GM12878 (cell line): ENCODE measurements around the gene CAPN8. TPM values are rescaled to one million over a fixed set of nuclear protein-coding genes. Genes with fewer than 3 reads are reported as not detected.

ENCODE experiments used
- ATAC-seq: fragments of 200-7000 bp; cut with Tn5 transposase; 3 replicates; pipeline ENCODE4 v1.9.1; 2020; ENCODE audit warnings: mild to moderate bottlenecking, moderate library complexity
- BruUV-seq: library from RNA; stranded (reverse); fragments of 400-500 nt; replicated peaks from 2 replicates; lab custom pipeline; 2021; lab: Mats Ljungman, UMichigan
- CTCF ChIA-PET: fragments of 300-600 bp; sonication (Branson Sonifier 250); formaldehyde crosslinking; extraction: SDS; loops from one replicate; lab custom pipeline; 2021; ENCODE audit warnings: inconsistent platforms; lab: Yijun Ruan, JAX
- POLR2A ChIA-PET: fragments of 350-600 bp; formaldehyde crosslinking; extraction: SDS; loops from one replicate; lab custom pipeline; 2021; ENCODE audit warnings: inconsistent platforms; lab: Charles Lee
- RAD21 ChIA-PET: fragments of 300-600 bp; sonication (Branson Sonifier 250); formaldehyde crosslinking; loops from one replicate; lab custom pipeline; 2023; ENCODE audit warnings: antibody characterized with exemption; ENCODE audit not compliant: unreplicated experiment; lab: Charles Lee
- SMC1A ChIA-PET: fragments of 300-600 bp; sonication (Branson Sonifier 250); formaldehyde crosslinking; loops from one replicate; lab custom pipeline; 2023; ENCODE audit not compliant: unreplicated experiment, uncharacterized antibody; lab: Charles Lee
- DNase-seq: peaks from one replicate; pipeline ENCODE4 v3.0.0-alpha.2; 2011; ENCODE audit warnings: low read depth, low spot score
- FAIRE-seq: peaks from 3 replicates; lab custom pipeline; 2011; peaks lifted over from hg19 to GRCh38; lab: Jason Lieb, UNC
- H2AFZ ChIP-seq: 2 replicates; pipeline ENCODE4 v1.6.0; 2011; ENCODE audit warnings: low read depth, low read length, control low read depth; ENCODE audit not compliant: control insufficient read depth
- H3K27ac ChIP-seq: 2 replicates; pipeline ENCODE4 v1.5.1; 2011; ENCODE audit warnings: control low read depth; ENCODE audit not compliant: control insufficient read depth, insufficient read depth
- H3K27me3 ChIP-seq, 2 experiments: replicated peaks in 1 of 2; 2 replicates each; pipeline versions ENCODE4 v1.6.0 to v1.6.1; 2011; ENCODE audit warnings: low read length in 1 of 2; ENCODE audit not compliant: control insufficient read depth in 2 of 2, insufficient read depth in 2 of 2
- H3K36me3 ChIP-seq, 2 experiments: 2 replicates each; pipeline ENCODE4 v1.5.1; 2011; ENCODE audit warnings: low read length in 1 of 2; ENCODE audit not compliant: control insufficient read depth in 2 of 2, insufficient read depth in 2 of 2
- H3K4me1 ChIP-seq: 2 replicates; pipeline ENCODE4 v1.6.1; 2011; ENCODE audit warnings: mild to moderate bottlenecking, low read length, moderate library complexity, mixed read lengths; ENCODE audit not compliant: control insufficient read depth, insufficient read depth
- H3K4me2 ChIP-seq: 2 replicates; pipeline ENCODE4 v1.6.0; 2011; ENCODE audit warnings: control low read depth; ENCODE audit not compliant: control insufficient read depth, insufficient read depth
- H3K4me3 ChIP-seq: fragments of 200-600 bp; sonication (generic); 2 replicates; pipeline ENCODE4 v1.5.1; 2016
- H3K79me2 ChIP-seq: 2 replicates; pipeline ENCODE4 v1.6.0; 2011; ENCODE audit warnings: low read length; ENCODE audit not compliant: control insufficient read depth, insufficient read depth
- H3K9ac ChIP-seq: 2 replicates; pipeline ENCODE4 v1.8.0; 2011; ENCODE audit warnings: low read length, control low read depth, mixed read lengths; ENCODE audit not compliant: control insufficient read depth, insufficient read depth
- H3K9me3 ChIP-seq: replicated peaks from 3 replicates; pipeline ENCODE4 v1.5.1; 2011; ENCODE audit warnings: mild to moderate bottlenecking, low read length; ENCODE audit not compliant: control insufficient read depth, insufficient read depth
- H4K20me1 ChIP-seq: 2 replicates; pipeline ENCODE4 v1.6.0; 2011; ENCODE audit not compliant: control insufficient read depth, insufficient read depth
- RCOR1 ChIP-seq: conservative IDR thresholded peaks from 2 replicates; pipeline ENCODE4 v1.6.1; 2012; ENCODE audit warnings: low read depth, low read length, improper control_type of control experiment
- ZNF274 ChIP-seq: IDR thresholded peaks from one replicate; pipeline ENCODE4 v1.8.0; 2011; ENCODE audit not compliant: insufficient read length, insufficient read depth
- WGBS: methylation state at CpG from one replicate; pipeline ENCODE4 v1.1.6; 2016; ENCODE audit warnings: low lambda C conversion rate; ENCODE audit not compliant: insufficient replicate concordance, insufficient coverage; ENCODE audit errors: missing lambda C conversion rate; 5-methylcytosine and 5-hydroxymethylcytosine counted together
- in situ Hi-C: fragments of 300-500 bp; cut with MboI; formaldehyde crosslinking; loops from 9 replicates; pipeline ENCODE4 v1.14.3; 2018; ENCODE audit warnings: mixed read lengths
- intact Hi-C: fragments of 100-400 bp; cut with micrococcal nuclease; formaldehyde crosslinking; loops from one replicate; pipeline ENCODE4 v1.14.2; 2022; ENCODE audit not compliant: unreplicated experiment
- polyA plus RNA-seq, 11 experiments: library from polyadenylated mRNA; depleted of rRNA in 4 of 11; unstranded in 6 of 11; stranded (reverse) in 5 of 11; fragments of >200 nt; fragmentation: Nextera tagmentation in 4 of 11; fragmentation: Illumina TruSeq in 1 of 11; extraction: Ambion mirVana in 4 of 11; extraction: Trizol in 1 of 11; gene quantifications; 1 replicate in 1 of 11; 2 replicates in 10 of 11; pipeline versions ENCODE4 v1.2.1 to v1.2.3, GENCODE V29; 2011 to 2016; ENCODE audit warnings: inconsistent platforms in 2 of 11, missing spikeins in 2 of 11, low read depth in 1 of 11
- total RNA-seq, 4 experiments: library from RNA; depleted of rRNA in 3 of 4; stranded (reverse); fragments of >200 nt in 3 of 4; fragmentation: Illumina TruSeq in 1 of 4; extraction: Trizol in 1 of 4; gene quantifications; 2 replicates each; pipeline versions ENCODE4 v1.2.1 to v1.2.3, GENCODE V29; 2013 to 2021
- TF ChIP-seq, protein P1 (sequence below), 3 experiments: IDR thresholded peaks in 2 of 3; conservative IDR thresholded peaks in 1 of 3; 2 replicates each; pipeline ENCODE4 v1.5.1; 2011; ENCODE audit warnings: low read depth in 3 of 3, low read length in 3 of 3, mild to moderate bottlenecking in 3 of 3, control low read depth in 2 of 3, moderate library complexity in 2 of 3, inconsistent platforms in 1 of 3, mixed read lengths in 1 of 3; ENCODE audit not compliant: control insufficient read depth in 2 of 3, insufficient read depth in 1 of 3; ENCODE audit errors: extremely low read depth in 1 of 3

CAPN8 gene
- total and polyA plus RNA-seq, 10 of the 15 experiments (the other 5 are each of a cell fraction or from before 2014, with no cell fraction given): 6.4 to 30.7 (median 12.3) TPM

DNA sequence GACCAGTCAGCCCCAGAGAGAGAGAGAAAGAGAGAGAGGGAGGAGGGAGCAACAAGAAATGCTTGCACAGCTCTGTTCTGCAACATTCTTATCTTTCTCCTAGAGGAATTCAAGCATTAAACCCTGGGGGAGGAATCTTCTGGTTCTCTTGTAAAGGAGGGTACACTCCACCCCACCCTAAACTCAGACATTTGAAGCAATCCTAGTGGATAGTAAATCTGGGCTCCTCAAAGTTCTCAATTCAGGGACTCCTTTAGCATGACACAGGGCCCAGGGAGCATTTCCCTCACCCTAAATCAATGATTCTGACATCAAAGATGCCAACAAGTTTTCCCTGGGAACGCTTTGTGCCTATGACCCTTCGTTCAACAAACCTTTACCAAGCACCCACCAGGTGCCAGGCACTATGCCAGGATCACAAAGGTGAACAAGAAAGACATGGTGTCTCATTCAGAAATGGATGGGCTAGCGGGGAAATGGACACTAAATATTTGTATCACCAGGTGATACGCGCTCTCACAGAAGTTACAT, 35.0 kb upstream of the CAPN8 start (continued):
- TF ChIP-seq, protein P1, sequence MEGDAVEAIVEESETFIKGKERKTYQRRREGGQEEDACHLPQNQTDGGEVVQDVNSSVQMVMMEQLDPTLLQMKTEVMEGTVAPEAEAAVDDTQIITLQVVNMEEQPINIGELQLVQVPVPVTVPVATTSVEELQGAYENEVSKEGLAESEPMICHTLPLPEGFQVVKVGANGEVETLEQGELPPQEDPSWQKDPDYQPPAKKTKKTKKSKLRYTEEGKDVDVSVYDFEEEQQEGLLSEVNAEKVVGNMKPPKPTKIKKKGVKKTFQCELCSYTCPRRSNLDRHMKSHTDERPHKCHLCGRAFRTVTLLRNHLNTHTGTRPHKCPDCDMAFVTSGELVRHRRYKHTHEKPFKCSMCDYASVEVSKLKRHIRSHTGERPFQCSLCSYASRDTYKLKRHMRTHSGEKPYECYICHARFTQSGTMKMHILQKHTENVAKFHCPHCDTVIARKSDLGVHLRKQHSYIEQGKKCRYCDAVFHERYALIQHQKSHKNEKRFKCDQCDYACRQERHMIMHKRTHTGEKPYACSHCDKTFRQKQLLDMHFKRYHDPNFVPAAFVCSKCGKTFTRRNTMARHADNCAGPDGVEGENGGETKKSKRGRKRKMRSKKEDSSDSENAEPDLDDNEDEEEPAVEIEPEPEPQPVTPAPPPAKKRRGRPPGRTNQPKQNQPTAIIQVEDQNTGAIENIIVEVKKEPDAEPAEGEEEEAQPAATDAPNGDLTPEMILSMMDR (IDR thresholded peaks at IDR 0.05 in 2 of 3, conservative IDR thresholded peaks at IDR 0.05 in 1 of 3; ENCODE audit: control insufficient read depth in 2 of 3, extremely low read depth in 1 of 3, insufficient read depth in 1 of 3, low read depth in 3 of 3, low read length in 3 of 3): no peak

DNA sequence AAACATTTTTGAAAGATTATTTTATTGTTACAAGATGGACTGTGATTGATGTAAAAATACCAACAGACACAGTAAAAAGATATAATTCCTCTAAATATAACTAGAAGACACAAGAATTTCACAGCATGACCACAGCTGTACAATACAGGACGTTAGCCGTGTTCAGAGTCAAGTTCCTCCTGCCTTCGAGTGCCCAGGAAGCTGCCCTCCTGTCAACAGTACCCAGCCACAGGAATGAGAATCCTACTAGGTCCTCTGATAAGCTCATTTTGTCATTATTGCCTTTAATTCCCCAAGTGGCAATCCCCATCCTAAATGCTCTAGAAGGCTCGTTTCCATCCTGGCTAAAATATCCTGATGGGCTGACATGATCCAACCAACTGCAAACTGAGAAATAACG, 30.4 kb upstream of the CAPN8 start:
- WGBS: 46% methylated on average over 5 of the region's 5 CpGs
- in situ Hi-C loops (loop anchor here (5.0 to 10.0 kb wide), 2 partner anchors 56 to 639 kb away; partner anchors contain the start of gene NVL), intact Hi-C loops (loop anchor here (5.0 to 10.0 kb wide), 2 partner anchors 309 to 636 kb away; partner anchors contain the start of gene NVL)
- no peak overlapping the region for H3K27ac ChIP-seq
- H3K36me3 ChIP-seq: no peaks in the 10 kb centered on the region
- RAD21 ChIA-PET: interaction anchor here (0.9 to 2.8 kb wide), 8 partner anchors 53 to 761 kb away, joined by 3 to 17 read pairs (median 4); no protein-coding TSS in a partner anchor
- TF ChIP-seq ZNF274: no peak
- no peak for TF ChIP-seq RCOR1
- POLR2A ChIA-PET: interaction anchor here (0.6 kb wide), 1 partner anchor 739 kb away, joined by 3 read pairs; the partner anchor contains the start of gene WDR26
- SMC1A ChIA-PET: interaction anchor here (0.6 to 1.8 kb wide), 13 partner anchors 15 to 563 kb away, joined by 3 to 8 read pairs (median 4); no protein-coding TSS in a partner anchor
- peaks cover 3% of the 10 kb centered on the region; the same call in 1 of the 2 replicates for H3K4me1 ChIP-seq
- no peaks in the 10 kb centered on the region for H3K79me2 ChIP-seq
- no peak overlapping the region for H2AFZ ChIP-seq
- no TSS peak for BruUV-seq
- DNase-seq: no peak
- H3K9me3 ChIP-seq: no peaks in the 10 kb centered on the region
- H3K9ac ChIP-seq: no peak overlapping the region
- CTCF ChIA-PET: interaction anchor here (0.7 to 3.0 kb wide), 24 partner anchors 9 to 637 kb away, joined by 3 to 39 read pairs (median 5); no protein-coding TSS in a partner anchor
- no peaks in the 10 kb centered on the region for H4K20me1 ChIP-seq
- no peak overlapping the region for H3K4me2 ChIP-seq
- H3K4me3 ChIP-seq: no peak overlapping the region
- no peaks in the 10 kb centered on the region for H3K27me3 ChIP-seq
- no peak for ATAC-seq
- FAIRE-seq: no peak
